Renal cortical epithelial cell (primary cell): Measurements from ENCODE around the gene PPP1R9A. TPM values are rescaled to one million over a fixed set of nuclear protein-coding genes. Genes with fewer than 3 reads are reported as not detected.

Experiments
- DNase-seq: peaks from one replicate; pipeline ENCODE4 v3.0.0-alpha.2; 2011; ENCODE audit warnings: low read depth
- total RNA-seq: library from RNA; depleted of rRNA; stranded (reverse); fragments of >200 nt; gene quantifications from 2 replicates; pipeline ENCODE4 v1.2.3, GENCODE V29; 2014

PPP1R9A gene
- total RNA-seq, 1 donor from 2014 or later = 56.6 TPM

GRCh38 chr7:95028683-95029082, 121.3 kb downstream of the PPP1R9A start:
- DNase-seq = peak; percentile 34

GRCh38 chr7:95035295-95035694, 127.9 kb downstream of the PPP1R9A start:
- no peak for DNase-seq

- no peak for DNase-seq
These were observed 133.6 kb downstream of the PPP1R9A start for GRCh38 chr7:95041031-95041430.

- DNase-seq = peak; percentile 31
These were observed 138.0 kb downstream of the PPP1R9A start for GRCh38 chr7:95045236-95045923.

- DNase-seq = no peak
These were observed 139.3 kb downstream of the PPP1R9A start for GRCh38 chr7:95046494-95047240.

- no peak for DNase-seq
These were observed 139.9 kb downstream of the PPP1R9A start for GRCh38 chr7:95047291-95047690.

GRCh38 chr7:95052566-95053094, 145.2 kb downstream of the PPP1R9A start:
- no peak for DNase-seq

GRCh38 chr7:95054386-95054785, 147.0 kb downstream of the PPP1R9A start:
- DNase-seq = no peak

- DNase-seq = no peak
These were observed 147.9 kb downstream of the PPP1R9A start for GRCh38 chr7:95055295-95055694.

- peak; percentile 68 for DNase-seq
These were observed 148.8 kb downstream of the PPP1R9A start for GRCh38 chr7:95056107-95056739.

GRCh38 chr7:95056901-95057300, 149.5 kb downstream of the PPP1R9A start:
- no peak for DNase-seq

GRCh38 chr7:95059842-95060313, 152.5 kb downstream of the PPP1R9A start:
- peak; percentile 50 for DNase-seq

GRCh38 chr7:95062901-95063300, 155.5 kb downstream of the PPP1R9A start:
- no peak for DNase-seq

GRCh38 chr7:95066737-95067530, 159.5 kb downstream of the PPP1R9A start:
- peak; percentile 91 for DNase-seq

GRCh38 chr7:95088536-95089215, 181.3 kb downstream of the PPP1R9A start:
- no peak for DNase-seq

- DNase-seq = no peak
These were observed 182.3 kb downstream of the PPP1R9A start for GRCh38 chr7:95089414-95090315.

- no peak for DNase-seq
These were observed 184.9 kb downstream of the PPP1R9A start for GRCh38 chr7:95092324-95092723.

GRCh38 chr7:95095259-95095965, 188.0 kb downstream of the PPP1R9A start:
- no peak for DNase-seq

- DNase-seq = no peak
These were observed 188.7 kb downstream of the PPP1R9A start for GRCh38 chr7:95095966-95096540.
